Colonic mucosa (tissue), 4 donors: Measurements from ENCODE around the gene DST. TPM values are rescaled to one million over a fixed set of nuclear protein-coding genes. Genes with fewer than 3 reads are reported as not detected.

Experiments
- DNase-seq: peaks from one replicate; pipeline ENCODE4 v3.0.0-alpha.2; 2020
- H3K27ac ChIP-seq: fragments of 200-600 bp; one replicate; pipeline ENCODE4 v1.8.0; 2021
- H3K27me3 ChIP-seq: fragments of 200-600 bp; one replicate; pipeline ENCODE4 v1.8.0; 2021
- H3K36me3 ChIP-seq: fragments of 200-600 bp; one replicate; pipeline ENCODE4 v1.8.0; 2021
- H3K4me1 ChIP-seq: fragments of 200-600 bp; one replicate; pipeline ENCODE4 v1.8.0; 2021; ENCODE audit warnings: mild to moderate bottlenecking
- H3K4me3 ChIP-seq: fragments of 200-600 bp; one replicate; pipeline ENCODE4 v1.8.0; 2021
- H3K9ac ChIP-seq, 2 donors: one replicate each; pipeline ENCODE4 v1.7.0; 2013; ENCODE audit warnings: control low read depth in 2 of 2, low read depth in 2 of 2, low read length in 2 of 2
- H3K9me3 ChIP-seq: fragments of 200-600 bp; one replicate; pipeline ENCODE4 v1.8.0; 2021
- CTCF ChIP-seq: fragments of 200-600 bp; IDR thresholded peaks from one replicate; pipeline ENCODE4 v1.8.0; 2022; ENCODE audit warnings: antibody characterized with exemption, mild to moderate bottlenecking
- intact Hi-C: fragments of 100-400 bp; cut with DNase I; formaldehyde crosslinking; loops from one replicate; pipeline ENCODE4 v1.14.1; 2022
- total RNA-seq, 2 donors: library from RNA; stranded (reverse); fragmentation: NEBNext Ultra II Directional in 1 of 2; extraction: Animal tissue kit (Norgen Biotek cat#: 25700) in 1 of 2; gene quantifications; one replicate each; pipeline ENCODE4 v1.2.1, GENCODE V29; 2021
- donor health status: healthy.
- donor health status: DM: no; HTN: no; CAD: no.
- donor health status: DM: no; HTN: no; CAD: no.

Gene DST
- total RNA-seq, 2 donors from 2014 or later: 115 to 197 TPM

GRCh38 chr6:56510984-56511531, 131.6 kb downstream of the DST start:
- Histone ChIP-seq H3K4me3 (no peak overlapping the region), H3K27me3 (no peaks in the 10 kb centered on the region), H3K9me3 (no peaks in the 10 kb centered on the region), H3K9ac (no peak overlapping the region), H3K36me3 (no peaks in the 10 kb centered on the region), H3K27ac (no peak overlapping the region), H3K4me1 (no peaks in the 10 kb centered on the region)
- peak; percentile 69 for DNase-seq
- intact Hi-C loops: no loop called here
- no peak for TF ChIP-seq CTCF

GRCh38 chr6:56509031-56509430, 133.7 kb downstream of the DST start:
- H3K36me3 ChIP-seq: no peaks in the 10 kb centered on the region

GRCh38 chr6:56507517-56507916, 135.2 kb downstream of the DST start:
- no peak for TF ChIP-seq CTCF
- DNase-seq: no peak
- no peaks in the 10 kb centered on the region for H3K4me1 ChIP-seq
- intact Hi-C loops: no loop called here
- no peak overlapping the region for H3K27ac ChIP-seq
- H3K9ac ChIP-seq: no peak overlapping the region
- no peaks in the 10 kb centered on the region for H3K27me3 ChIP-seq
- no peaks in the 10 kb centered on the region for H3K9me3 ChIP-seq
- no peak overlapping the region for H3K4me3 ChIP-seq
- no peaks in the 10 kb centered on the region for H3K36me3 ChIP-seq

More at GRCh38 chr6:56509031-56509430, 133.7 kb downstream of the DST start:
- TF ChIP-seq CTCF: no peak
- intact Hi-C loops: no loop called here
- no peak overlapping the region for H3K27ac ChIP-seq
- no peak overlapping the region for H3K4me3 ChIP-seq
- DNase-seq: no peak
- no peaks in the 10 kb centered on the region for H3K27me3 ChIP-seq
- H3K9me3 ChIP-seq: no peaks in the 10 kb centered on the region
- H3K4me1 ChIP-seq: no peaks in the 10 kb centered on the region
- H3K9ac ChIP-seq: no peak overlapping the region

- Histone ChIP-seq H3K27ac (no peak overlapping the region), H3K36me3 (no peaks in the 10 kb centered on the region), H3K4me3 (no peak overlapping the region), H3K9me3 (no peaks in the 10 kb centered on the region), H3K27me3 (no peaks in the 10 kb centered on the region), H3K9ac (no peak overlapping the region), H3K4me1 (no peaks in the 10 kb centered on the region)
- no peak for TF ChIP-seq CTCF
- intact Hi-C loops: no loop called here
- no peak for DNase-seq
These were observed 137.0 kb downstream of the DST start for GRCh38 chr6:56505512-56506260.

- intact Hi-C loops: no loop called here
- Histone ChIP-seq H3K27ac (no peak overlapping the region), H3K9me3 (no peaks in the 10 kb centered on the region), H3K4me1 (no peaks in the 10 kb centered on the region), H3K4me3 (no peak overlapping the region), H3K27me3 (no peaks in the 10 kb centered on the region), H3K9ac (no peak overlapping the region), H3K36me3 (no peaks in the 10 kb centered on the region)
- no peak for DNase-seq
- TF ChIP-seq CTCF: no peak
These were observed 140.7 kb downstream of the DST start for GRCh38 chr6:56501993-56502392.
